Body of pancreas (tissue), 4 donors: ENCODE measurements around the gene NDP. TPM values are rescaled to one million over a fixed set of nuclear protein-coding genes. Genes with fewer than 3 reads are reported as not detected.

ENCODE experiments used
- ATAC-seq: fragments of 150-250 bp; one replicate; pipeline ENCODE4 v1.9.1; 2016
- DNase-seq, 4 donors: peaks; one replicate each; pipeline ENCODE4 v3.0.0-alpha.2; 2019
- H3K27ac ChIP-seq, 4 donors: fragments of 200-600 bp; sonication (generic); 1 replicate in 3 of 4; 2 replicates in 1 of 4; pipeline versions ENCODE4 v1.5.1 to v1.6.1; 2016 to 2019; ENCODE audit warnings: mild to moderate bottlenecking in 1 of 4, mixed read lengths in 1 of 4, moderate library complexity in 1 of 4
- H3K27me3 ChIP-seq, 2 donors: fragments of 200-600 bp; sonication (generic); one replicate each; pipeline ENCODE4 v1.6.0; 2016; ENCODE audit warnings: mild to moderate bottlenecking in 1 of 2
- H3K36me3 ChIP-seq, 2 donors: fragments of 200-600 bp; sonication (generic); replicated peaks in 1 of 2; 2 replicates each; pipeline ENCODE4 v1.5.1; 2016; ENCODE audit warnings: low read depth in 2 of 2; ENCODE audit not compliant: insufficient read depth in 1 of 2
- H3K4me1 ChIP-seq: fragments of 200-600 bp; sonication (generic); one replicate; pipeline ENCODE4 v1.6.0; 2016
- H3K4me3 ChIP-seq, 2 donors: fragments of 200-600 bp; sonication (generic); 1 replicate in 1 of 2; 2 replicates in 1 of 2; pipeline ENCODE4 v1.5.1; 2016 to 2019
- H3K9me3 ChIP-seq, 3 donors: fragments of 200-600 bp; sonication (generic); 1 replicate in 2 of 3; 2 replicates in 1 of 3; pipeline ENCODE4 v1.5.1; 2016
- CTCF ChIP-seq, 7 experiments: fragments of 450-650 bp in 4 of 7; fragments of 200-600 bp in 3 of 7; sonication (generic) in 3 of 7; IDR thresholded peaks; one replicate each; pipeline ENCODE4 v1.5.1; 2016 to 2019; ENCODE audit warnings: antibody characterized with exemption in 7 of 7
- POLR2A ChIP-seq, 3 donors: fragments of 450-650 bp; IDR thresholded peaks; one replicate each; pipeline ENCODE4 v1.6.1; 2016; ENCODE audit warnings: antibody characterized with exemption in 3 of 3, mild to moderate bottlenecking in 2 of 3
- WGBS, 2 donors: methylation state at CpG; one replicate each; pipeline ENCODE4 v1.1.5; 2017; 5-methylcytosine and 5-hydroxymethylcytosine counted together
- intact Hi-C: fragments of 100-400 bp; cut with DNase I; formaldehyde crosslinking; loops from one replicate; pipeline ENCODE4 v1.15.1; 2023
- total RNA-seq, 2 donors: library from RNA; depleted of rRNA; stranded (reverse); fragments of >200 nt; gene quantifications; one replicate each; pipeline ENCODE4 v1.1.0, GENCODE V29; 2016

Gene NDP
- total RNA-seq, 2 donors from 2014 or later, result not detected

GRCh38 chrX:43962636-43963035 is 10.6 kb downstream of the NDP start:
- Histone ChIP-seq H3K27me3 (no peaks in the 10 kb centered on the region), H3K4me3 (no peak overlapping the region), H3K36me3 (no peaks in the 10 kb centered on the region), H3K27ac (no peak overlapping the region), H3K4me1 (no peaks in the 10 kb centered on the region), H3K9me3 (no peaks in the 10 kb centered on the region)
- TF ChIP-seq POLR2A (IDR thresholded peaks at IDR 0.05) (no peak), CTCF (IDR thresholded peaks at IDR 0.05) (no peak)
- intact Hi-C loops, result no loop called here
- DNase-seq (no peak), ATAC-seq (no peak)
- WGBS, 2 donors, result 75 to 92% methylated on average over 1 to 8 of the region's 9 CpGs

- Histone ChIP-seq H3K27me3 (no peaks in the 10 kb centered on the region), H3K4me1 (no peaks in the 10 kb centered on the region), H3K4me3 (no peak overlapping the region), H3K9me3 (no peaks in the 10 kb centered on the region), H3K36me3 (no peaks in the 10 kb centered on the region), H3K27ac (no peak overlapping the region)
- WGBS, 2 donors, result 39 to 49% methylated on average over 2 of the region's 2 CpGs
- ATAC-seq (no peak), DNase-seq (no peak)
- intact Hi-C loops, result no loop called here
- no peak for TF ChIP-seq POLR2A (IDR thresholded peaks at IDR 0.05)
Measured at GRCh38 chrX:43961699-43962098, 11.5 kb downstream of the NDP start.

GRCh38 chrX:43958529-43958928 is 14.7 kb downstream of the NDP start:
- Histone ChIP-seq H3K27me3 (no peaks in the 10 kb centered on the region), H3K4me3 (no peak overlapping the region), H3K9me3 (no peaks in the 10 kb centered on the region), H3K4me1 (no peaks in the 10 kb centered on the region), H3K27ac (no peak overlapping the region), H3K36me3 (no peaks in the 10 kb centered on the region)
- DNase-seq (peak; percentile 15 to 53 (median 28)), ATAC-seq (peak; percentile 66)
- TF ChIP-seq POLR2A (IDR thresholded peaks at IDR 0.05), result no peak
- TF ChIP-seq CTCF (IDR thresholded peaks at IDR 0.05), result peak; percentile 25 to 89 (median 83)
- 0% methylated on average over 6 of the region's 6 CpGs for WGBS, 2 donors
- intact Hi-C loops, result loop anchor here (5.0 kb wide), 1 partner anchor 289 kb away; no protein-coding TSS in a partner anchor

GRCh38 chrX:43956034-43956433 is 17.2 kb downstream of the NDP start:
- Histone ChIP-seq H3K4me1 (no peaks in the 10 kb centered on the region), H3K36me3 (no peaks in the 10 kb centered on the region), H3K4me3 (no peak overlapping the region), H3K27ac (no peak overlapping the region), H3K9me3 (no peaks in the 10 kb centered on the region), H3K27me3 (no peaks in the 10 kb centered on the region)
- intact Hi-C loops, result loop anchor here (5.0 kb wide), 1 partner anchor 291 kb away; no protein-coding TSS in a partner anchor
- no peak for TF ChIP-seq POLR2A (IDR thresholded peaks at IDR 0.05)
- TF ChIP-seq CTCF (IDR thresholded peaks at IDR 0.05), result no peak
- DNase-seq (no peak), ATAC-seq (no peak)

GRCh38 chrX:43953218-43953617 is 20.0 kb downstream of the NDP start:
- Histone ChIP-seq H3K27ac (no peak overlapping the region), H3K4me3 (no peak overlapping the region), H3K36me3 (no peaks in the 10 kb centered on the region), H3K9me3 (no peaks in the 10 kb centered on the region), H3K4me1 (no peaks in the 10 kb centered on the region), H3K27me3 (no peaks in the 10 kb centered on the region)
- whole genome bisulfite sequencing, 2 donors, result 43 to 81% methylated on average over 1 to 3 of the region's 3 CpGs
- intact Hi-C loops, result no loop called here
- TF ChIP-seq POLR2A (IDR thresholded peaks at IDR 0.05) (no peak), CTCF (IDR thresholded peaks at IDR 0.05) (no peak)
- DNase-seq (no peak), ATAC-seq (no peak)
